GM10248 (cell line): ENCODE data around the gene TTC3.

ENCODE experiments used
- CTCF ChIA-PET: fragments of 300-600 bp; sonication (Branson Sonifier 250); formaldehyde crosslinking; extraction: SDS; loops from one replicate; lab custom pipeline; 2021; ENCODE audit warnings: antibody characterized with exemption; lab: Yijun Ruan, JAX
- POLR2A ChIA-PET: fragments of 350-650 bp; sonication (Branson Sonifier 250); formaldehyde crosslinking; extraction: SDS; loops from one replicate; lab custom pipeline; 2020; ENCODE audit warnings: antibody characterized with exemption; lab: Yijun Ruan, JAX
- DNase-seq: peaks from one replicate; pipeline ENCODE4 v3.0.0; 2012; ENCODE audit errors: extremely low spot score
- CTCF ChIP-seq: IDR thresholded peaks from 2 replicates; pipeline ENCODE4 v1.5.1; 2012; ENCODE audit warnings: mild to moderate bottlenecking, low read depth; ENCODE audit errors: extremely low read depth, missing control alignments, control extremely low read depth

Gene TTC3

GRCh38 chr21:37231671-37232070 lies 158.6 kb downstream of the TTC3 start:
- TF ChIP-seq CTCF, result no peak
- POLR2A ChIA-PET, result no interaction called here
- CTCF ChIA-PET, result interaction anchor here (2.6 to 3.5 kb wide), 2 partner anchors 11 to 23 kb away, joined by 12 to 13 read pairs; no protein-coding TSS in a partner anchor
- no peak for DNase-seq

- ChIA-PET CTCF (interaction anchor here (0.9 to 3.5 kb wide), 5 partner anchors 11 to 265 kb away, joined by 3 to 13 read pairs (median 3); no protein-coding TSS in a partner anchor), POLR2A (no interaction called here)
- no peak for TF ChIP-seq CTCF
- peak; percentile 75 for DNase-seq
Measured at GRCh38 chr21:37232274-37233018, 159.4 kb downstream of the TTC3 start.

- ChIA-PET CTCF (interaction anchor here (0.9 to 2.6 kb wide), 5 partner anchors 10 to 263 kb away, joined by 3 to 12 read pairs (median 6); no protein-coding TSS in a partner anchor), POLR2A (no interaction called here)
- no peak for DNase-seq
- no peak for TF ChIP-seq CTCF
Measured at GRCh38 chr21:37233551-37234146, 160.6 kb downstream of the TTC3 start.

- TF ChIP-seq CTCF, result no peak
- ChIA-PET CTCF (no interaction called here), POLR2A (no interaction called here)
Measured at GRCh38 chr21:37237346-37237745, 164.3 kb downstream of the TTC3 start.

GRCh38 chr21:37237764-37238163 lies 164.7 kb downstream of the TTC3 start:
- no peak for TF ChIP-seq CTCF
- no peak for DNase-seq
- ChIA-PET POLR2A (no interaction called here), CTCF (no interaction called here)

More at GRCh38 chr21:37237346-37237745, 164.3 kb downstream of the TTC3 start:
- no peak for DNase-seq

GRCh38 chr21:37240978-37241377 lies 167.9 kb downstream of the TTC3 start:
- ChIA-PET CTCF (no interaction called here), POLR2A (no interaction called here)
- DNase-seq, result no peak
- TF ChIP-seq CTCF, result no peak
